ENCODE data around the gene CYP2D6. TPM values are rescaled to one million over a fixed set of nuclear protein-coding genes. Genes with fewer than 3 reads are reported as not detected.
"Not testable (repeated sequence)": the region's sequence is repeated elsewhere in the genome, so short reads cannot be mapped to it uniquely, and the experiment has no call there.

CYP2D6 gene
- total RNA-seq, 2 experiments from 2014 or later = 1.5 to 2.0 TPM

DNA sequence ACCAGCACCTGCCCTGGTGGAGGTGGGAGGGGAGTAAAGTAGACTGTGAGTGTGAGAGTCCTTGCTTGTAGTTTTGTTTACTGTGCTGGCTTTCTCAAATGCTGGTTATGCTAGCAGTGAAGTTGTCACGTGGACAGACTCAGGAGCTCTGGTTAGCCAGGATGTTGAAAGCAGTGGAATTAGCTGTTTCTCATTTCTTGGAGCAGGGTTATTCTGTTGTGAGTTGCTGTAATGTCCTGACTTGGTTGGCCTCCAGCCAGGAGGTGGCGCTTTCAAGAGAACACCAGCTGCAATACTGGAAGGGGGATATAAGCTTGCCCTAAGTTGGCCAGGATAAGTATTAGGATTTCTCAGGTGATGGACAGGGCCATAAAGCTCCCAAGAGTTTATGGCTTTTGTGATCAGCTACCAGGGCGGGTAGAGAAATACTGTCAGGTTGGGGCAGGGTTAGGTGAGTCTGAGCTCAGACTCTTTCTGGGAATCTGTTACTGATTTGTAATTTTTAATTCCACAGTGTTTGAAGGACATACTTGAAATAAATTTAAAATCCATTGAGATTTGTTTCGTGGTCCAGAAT lies 13.7 kb downstream of the CYP2D6 start:
- TF ChIP-seq, protein P1, sequence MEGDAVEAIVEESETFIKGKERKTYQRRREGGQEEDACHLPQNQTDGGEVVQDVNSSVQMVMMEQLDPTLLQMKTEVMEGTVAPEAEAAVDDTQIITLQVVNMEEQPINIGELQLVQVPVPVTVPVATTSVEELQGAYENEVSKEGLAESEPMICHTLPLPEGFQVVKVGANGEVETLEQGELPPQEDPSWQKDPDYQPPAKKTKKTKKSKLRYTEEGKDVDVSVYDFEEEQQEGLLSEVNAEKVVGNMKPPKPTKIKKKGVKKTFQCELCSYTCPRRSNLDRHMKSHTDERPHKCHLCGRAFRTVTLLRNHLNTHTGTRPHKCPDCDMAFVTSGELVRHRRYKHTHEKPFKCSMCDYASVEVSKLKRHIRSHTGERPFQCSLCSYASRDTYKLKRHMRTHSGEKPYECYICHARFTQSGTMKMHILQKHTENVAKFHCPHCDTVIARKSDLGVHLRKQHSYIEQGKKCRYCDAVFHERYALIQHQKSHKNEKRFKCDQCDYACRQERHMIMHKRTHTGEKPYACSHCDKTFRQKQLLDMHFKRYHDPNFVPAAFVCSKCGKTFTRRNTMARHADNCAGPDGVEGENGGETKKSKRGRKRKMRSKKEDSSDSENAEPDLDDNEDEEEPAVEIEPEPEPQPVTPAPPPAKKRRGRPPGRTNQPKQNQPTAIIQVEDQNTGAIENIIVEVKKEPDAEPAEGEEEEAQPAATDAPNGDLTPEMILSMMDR (IDR thresholded peaks at IDR 0.05) = no peak
- Mint-ChIP-seq H3K36me3 (ENCODE audit: low read depth) (peaks cover 16% of the 10 kb centered on the region), H3K27me3 (no peaks in the 10 kb centered on the region), H3K4me3 (no peak overlapping the region), H3K9me3 (peaks cover 14% of the 10 kb centered on the region), H3K27ac (no peak overlapping the region), H3K4me1 (ENCODE audit: low read depth) (peaks cover 27% of the 10 kb centered on the region)
- POLR2A ChIA-PET = interaction anchor here (0.8 to 1.2 kb wide), 2 partner anchors 17 to 26 kb away, joined by 3 to 4 read pairs; no protein-coding TSS in a partner anchor
- DNase-seq = peak; percentile 27
- ATAC-seq = no peak
- CTCF ChIA-PET = interaction anchor here (0.8 to 2.7 kb wide), 7 partner anchors 13 to 320 kb away, joined by 3 to 12 read pairs (median 4); partner anchors contain the start of gene NDUFA6
- intact Hi-C loops (cut with micrococcal nuclease) = no loop called here

DNA sequence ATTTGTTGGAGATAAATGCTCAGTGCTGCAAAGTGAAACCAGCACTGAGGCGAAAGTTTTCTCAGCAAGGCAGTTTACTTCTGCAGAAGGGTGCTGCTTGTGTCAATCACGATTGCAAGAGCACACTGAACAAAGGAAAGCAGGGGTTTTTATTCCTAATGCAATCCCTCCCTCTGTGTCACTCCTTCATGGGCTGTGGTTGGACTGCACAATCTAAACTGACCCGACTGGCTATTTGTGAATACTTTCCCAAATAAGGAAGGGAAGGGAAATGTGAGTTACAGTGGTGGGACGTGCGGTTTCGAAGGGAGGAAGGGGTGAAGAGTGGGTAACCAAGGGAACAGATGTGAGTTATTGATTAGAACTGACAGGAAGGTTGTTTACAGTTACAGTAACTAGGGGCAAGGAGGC lies 15.2 kb downstream of the CYP2D6 start:
- H3K27me3 Mint-ChIP-seq; CTCF ChIA-PET; H3K4me3 Mint-ChIP-seq; H3K27ac Mint-ChIP-seq; POLR2A ChIA-PET; intact Hi-C loops (cut with micrococcal nuclease); ATAC-seq; DNase-seq: not testable (repeated sequence)
- Mint-ChIP-seq H3K36me3 (ENCODE audit: low read depth) (peaks cover 16% of the 10 kb centered on the region), H3K9me3 (peaks cover 14% of the 10 kb centered on the region), H3K4me1 (ENCODE audit: low read depth) (peaks cover 15% of the 10 kb centered on the region)

DNA sequence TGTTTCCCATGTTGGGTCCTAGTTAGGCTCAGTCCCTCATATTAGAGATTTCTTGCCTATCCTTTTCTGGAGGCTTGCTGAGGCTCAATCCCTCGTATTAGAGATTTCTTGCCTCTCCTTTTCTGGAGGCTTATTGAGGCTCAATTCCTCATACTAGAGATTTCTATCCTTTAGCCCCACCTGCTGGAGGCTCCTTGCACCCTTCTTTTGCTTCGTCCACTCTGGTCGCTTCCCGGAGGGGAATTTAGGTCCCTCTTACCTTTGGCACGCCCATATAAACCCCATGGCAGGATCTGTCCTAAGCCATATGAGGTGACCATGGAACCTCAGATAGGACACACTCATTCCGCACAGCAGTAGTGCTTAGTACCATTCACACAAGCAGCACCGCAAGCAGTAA lies 15.9 kb downstream of the CYP2D6 start:
- ChIA-PET CTCF (no interaction called here), POLR2A (no interaction called here)
- Mint-ChIP-seq H3K9me3 (peaks cover 14% of the 10 kb centered on the region), H3K36me3 (ENCODE audit: low read depth) (peaks cover 16% of the 10 kb centered on the region), H3K27ac (no peak overlapping the region), H3K4me3 (no peak overlapping the region), H3K27me3 (no peaks in the 10 kb centered on the region), H3K4me1 (ENCODE audit: low read depth) (peaks cover 8% of the 10 kb centered on the region)
- no peak for ATAC-seq
- TF ChIP-seq, protein P1 (IDR thresholded peaks at IDR 0.05) = peak; percentile 25
- peak; percentile 34 for DNase-seq
- intact Hi-C loops (cut with micrococcal nuclease) = no loop called here

DNA sequence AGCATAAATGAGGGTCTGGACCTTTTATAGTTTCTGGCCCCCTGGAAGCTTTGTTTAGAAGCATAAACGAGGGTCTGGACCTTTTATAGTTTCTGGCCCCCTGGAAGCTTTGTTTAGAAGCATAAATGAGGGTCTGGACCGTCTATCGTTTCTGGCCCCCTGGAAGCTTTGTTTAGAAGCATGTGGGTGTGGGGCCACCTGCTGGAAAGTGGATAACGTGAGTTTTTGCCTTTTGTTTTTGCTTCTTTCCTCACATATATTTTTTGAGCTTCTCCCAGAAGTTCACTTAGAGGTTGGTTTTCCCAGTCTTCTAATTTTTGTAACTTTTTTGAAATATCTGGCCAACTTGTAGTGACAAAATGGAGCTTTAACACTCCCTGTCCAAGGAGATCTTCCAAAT lies 17.8 kb downstream of the CYP2D6 start:
- intact Hi-C loops (cut with micrococcal nuclease); H3K4me1 Mint-ChIP-seq (ENCODE audit: low read depth); POLR2A ChIA-PET; H3K4me3 Mint-ChIP-seq; ATAC-seq; H3K27me3 Mint-ChIP-seq; H3K27ac Mint-ChIP-seq: not testable (repeated sequence)
- peak; percentile 27 for DNase-seq
- CTCF ChIA-PET = interaction anchor here (0.7 to 4.6 kb wide), 6 partner anchors 22 to 416 kb away, joined by 3 to 26 read pairs (median 4); partner anchors contain the start of genes NDUFA6 and SMDT1
- peaks cover 16% of the 10 kb centered on the region for H3K36me3 Mint-ChIP-seq (ENCODE audit: low read depth)
- H3K9me3 Mint-ChIP-seq = peaks cover 14% of the 10 kb centered on the region

DNA sequence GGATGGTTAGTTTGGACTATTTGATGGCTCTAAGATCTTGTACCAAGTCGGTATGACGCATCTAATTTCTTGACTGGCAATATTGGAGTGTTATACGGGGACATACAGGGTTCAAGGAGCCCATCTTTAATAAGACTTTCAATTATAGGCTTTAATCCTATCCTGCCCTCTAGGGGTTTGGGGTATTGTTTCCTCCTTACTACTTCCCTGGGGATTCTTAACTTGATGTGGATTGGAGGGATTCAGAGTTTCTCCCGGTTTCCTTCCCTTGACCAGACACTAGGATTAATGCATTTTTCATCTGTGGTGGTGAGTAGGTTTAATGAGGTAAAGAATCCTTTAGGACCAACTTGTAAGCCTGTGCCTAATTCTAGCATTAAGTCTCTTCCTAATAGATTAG lies 18.8 kb downstream of the CYP2D6 start:
- TF ChIP-seq, protein P1 (IDR thresholded peaks at IDR 0.05) = no peak
- Mint-ChIP-seq H3K4me1 (ENCODE audit: low read depth) (no peaks in the 10 kb centered on the region), H3K4me3 (no peak overlapping the region), H3K27ac (no peak overlapping the region), H3K27me3 (no peaks in the 10 kb centered on the region), H3K36me3 (ENCODE audit: low read depth) (peaks cover 16% of the 10 kb centered on the region), H3K9me3 (peaks cover 14% of the 10 kb centered on the region)
- no peak for ATAC-seq
- DNase-seq = no peak
- ChIA-PET POLR2A (no interaction called here), CTCF (interaction anchor here (1.0 to 4.6 kb wide), 5 partner anchors 17 to 365 kb away, joined by 3 to 26 read pairs (median 4); partner anchors contain the start of genes NDUFA6 and SMDT1)
- intact Hi-C loops (cut with micrococcal nuclease) = no loop called here

DNA sequence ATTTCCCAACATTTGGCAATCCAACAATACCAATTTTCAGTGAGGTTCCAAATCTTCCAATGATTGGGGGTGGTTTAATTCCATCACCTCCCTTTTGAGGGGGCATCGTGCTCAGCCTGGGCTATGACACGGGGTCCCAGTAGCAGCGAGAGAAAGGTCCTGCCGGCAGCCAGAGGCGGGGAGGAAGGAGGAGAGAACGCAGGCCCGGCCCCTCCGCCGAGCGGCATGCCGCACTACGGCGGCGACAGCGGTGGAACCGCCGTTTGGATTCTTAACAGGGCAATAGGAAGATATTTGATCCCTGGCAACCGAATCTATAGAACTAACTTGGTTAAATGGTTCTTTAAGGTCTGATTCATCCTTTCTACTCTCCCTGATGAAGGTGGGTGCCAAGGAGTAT lies 21.8 kb downstream of the CYP2D6 start:
- CTCF ChIA-PET = no interaction called here
- POLR2A ChIA-PET = interaction anchor here (0.7 kb wide), 1 partner anchor 20 kb away, joined by 3 read pairs; no protein-coding TSS in a partner anchor

DNA sequence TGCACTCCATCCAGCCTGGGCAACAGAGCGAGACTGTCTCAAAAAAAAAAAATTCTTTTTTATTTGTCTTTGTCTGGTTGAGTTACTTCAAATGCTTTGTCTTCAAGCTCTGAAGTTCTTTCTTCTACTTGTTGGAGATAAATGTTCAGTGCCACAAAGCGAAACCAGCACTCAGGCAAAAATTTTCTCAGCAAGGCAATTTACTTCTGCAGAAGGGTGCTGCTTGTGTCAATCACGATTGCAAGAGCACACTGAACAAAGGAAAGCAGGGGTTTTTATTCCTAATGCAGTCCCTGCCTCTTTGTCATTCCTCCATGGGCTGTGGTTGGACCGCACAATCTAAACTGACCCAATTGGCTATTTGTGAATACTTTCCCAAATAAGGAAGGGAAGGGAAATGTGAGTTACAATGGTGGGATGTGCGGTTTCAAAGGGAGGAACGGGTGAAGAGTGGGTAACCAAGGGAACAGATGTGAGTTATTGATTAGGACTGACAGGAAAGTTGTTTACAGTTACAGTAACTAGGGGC lies 26.2 kb downstream of the CYP2D6 start:
- Mint-ChIP-seq H3K36me3 (ENCODE audit: low read depth) (peaks cover 38% of the 10 kb centered on the region), H3K9me3 (peaks cover 17% of the 10 kb centered on the region)
- H3K4me3 Mint-ChIP-seq; H3K27me3 Mint-ChIP-seq; H3K27ac Mint-ChIP-seq; ATAC-seq; DNase-seq; H3K4me1 Mint-ChIP-seq (ENCODE audit: low read depth); intact Hi-C loops (cut with micrococcal nuclease): not testable (repeated sequence)
- ChIA-PET CTCF (interaction anchor here (0.7 to 1.2 kb wide), 4 partner anchors 12 to 153 kb away, joined by 3 read pairs; no protein-coding TSS in a partner anchor), POLR2A (interaction anchor here (3.3 kb wide), 1 partner anchor 14 kb away, joined by 12 read pairs; the partner anchor contains the start of gene NDUFA6)

More for the DNA sequence above, 21.8 kb downstream of the CYP2D6 start:
- intact Hi-C loops (cut with micrococcal nuclease) = no loop called here
- Mint-ChIP-seq H3K36me3 (ENCODE audit: low read depth) (peaks cover 15% of the 10 kb centered on the region), H3K4me3 (no peak overlapping the region), H3K27ac (no peak overlapping the region), H3K27me3 (no peaks in the 10 kb centered on the region), H3K9me3 (peaks cover 6% of the 10 kb centered on the region), H3K4me1 (ENCODE audit: low read depth) (no peaks in the 10 kb centered on the region)
- TF ChIP-seq, protein P1 (IDR thresholded peaks at IDR 0.05) = no peak
- no peak for DNase-seq
- no peak for ATAC-seq

Measured in activated CD8-positive, alpha-beta T cell treated with anti-CD3 and anti-CD28 coated beads for 36 hours (primary cell).